Activated T-cell treated with anti-CD3 and anti-CD28 coated beads for 48 hours (primary cell): ENCODE data around the gene ARHGEF4.

Source experiments
- DNase-seq: peaks from one replicate; pipeline ENCODE4 v3.0.0-alpha.2; 2020; ENCODE audit warnings: low read depth

ARHGEF4 gene

GRCh38 chr2:130836501-130837174 is at the start of gene ARHGEF4:
Gene ARHGEF4, plus strand, starts transcription at chr2:130836914. Its CDS starts 40 bp downstream, at chr2:130836954.
- DNase-seq = peak; percentile 21

GRCh38 chr2:130787841-130788240 is 48.9 kb upstream of the ARHGEF4 start:
- DNase-seq = no peak

GRCh38 chr2:130790312-130790711 is 46.4 kb upstream of the ARHGEF4 start:
- no peak for DNase-seq

GRCh38 chr2:130790804-130791616 is 45.7 kb upstream of the ARHGEF4 start:
- DNase-seq = no peak

GRCh38 chr2:130791617-130791939 is 45.1 kb upstream of the ARHGEF4 start:
- DNase-seq = no peak

GRCh38 chr2:130795431-130795830 is 41.3 kb upstream of the ARHGEF4 start:
- DNase-seq = no peak

GRCh38 chr2:130796290-130796689 is 40.4 kb upstream of the ARHGEF4 start:
- DNase-seq = no peak

GRCh38 chr2:130797493-130798435 is 39.0 kb upstream of the ARHGEF4 start:
- peak; percentile 90 for DNase-seq

- DNase-seq = no peak
Observed at GRCh38 chr2:130798472-130799218, 38.1 kb upstream of the ARHGEF4 start.

- DNase-seq = no peak
Observed at GRCh38 chr2:130799295-130799694, 37.4 kb upstream of the ARHGEF4 start.

- no peak for DNase-seq
Observed at GRCh38 chr2:130805613-130806012, 31.1 kb upstream of the ARHGEF4 start.

- no peak for DNase-seq
Observed at GRCh38 chr2:130806370-130806769, 30.3 kb upstream of the ARHGEF4 start.

GRCh38 chr2:130807659-130808385 is 28.9 kb upstream of the ARHGEF4 start:
- DNase-seq = no peak

- DNase-seq = no peak
Observed at GRCh38 chr2:130808482-130809268, 28.0 kb upstream of the ARHGEF4 start.

GRCh38 chr2:130810490-130810889 is 26.2 kb upstream of the ARHGEF4 start:
- no peak for DNase-seq

GRCh38 chr2:130813722-130814121 is 23.0 kb upstream of the ARHGEF4 start:
- no peak for DNase-seq

GRCh38 chr2:130814931-130815680 is 21.6 kb upstream of the ARHGEF4 start:
- DNase-seq = no peak

- no peak for DNase-seq
Observed at GRCh38 chr2:130818809-130819208, 17.9 kb upstream of the ARHGEF4 start.

- no peak for DNase-seq
Observed at GRCh38 chr2:130819226-130819607, 17.5 kb upstream of the ARHGEF4 start.
